Stimulated activated CD4-positive, alpha-beta T cell treated with anti-CD3 and anti-CD28 coated beads, Interleukin-15, amount 100 ng/mL, for 1 hour (primary cell): Measurements from ENCODE around the gene EHD4.

Experiments used
- DNase-seq, 2 donors: peaks; one replicate each; pipeline ENCODE4 v3.0.0-alpha.2; 2020; ENCODE audit warnings: low read depth in 1 of 2, low spot score in 1 of 2

EHD4 gene

GRCh38 chr15:41995476-41995855 lies 23.1 kb upstream of the EHD4 start:
- DNase-seq = no peak

GRCh38 chr15:41994772-41995475 lies 22.6 kb upstream of the EHD4 start:
- no peak for DNase-seq

DNA sequence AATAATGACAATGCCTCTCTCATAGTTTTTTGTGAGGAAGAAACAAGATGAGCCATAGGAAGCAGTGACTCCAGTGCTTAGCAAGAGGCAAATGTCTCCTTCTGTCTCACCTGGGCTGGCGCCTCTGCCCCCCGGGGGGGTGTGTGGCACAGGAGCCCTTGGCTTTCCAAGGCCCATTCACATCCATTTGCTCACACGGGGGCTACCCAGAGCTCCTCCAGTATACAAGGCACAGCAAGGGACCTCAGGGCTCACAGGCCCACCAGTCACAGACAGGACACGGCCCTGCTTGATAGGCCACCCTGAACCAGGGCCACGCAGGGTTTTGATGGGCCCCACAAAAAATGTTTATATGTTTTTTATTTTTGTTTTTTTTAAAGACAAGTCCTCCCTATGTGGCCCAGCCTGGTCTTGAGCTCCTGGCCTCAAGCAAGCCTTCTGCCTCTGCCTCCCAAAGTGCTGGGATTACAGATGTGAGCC lies 21.9 kb upstream of the EHD4 start:
- DNase-seq = no peak

DNA sequence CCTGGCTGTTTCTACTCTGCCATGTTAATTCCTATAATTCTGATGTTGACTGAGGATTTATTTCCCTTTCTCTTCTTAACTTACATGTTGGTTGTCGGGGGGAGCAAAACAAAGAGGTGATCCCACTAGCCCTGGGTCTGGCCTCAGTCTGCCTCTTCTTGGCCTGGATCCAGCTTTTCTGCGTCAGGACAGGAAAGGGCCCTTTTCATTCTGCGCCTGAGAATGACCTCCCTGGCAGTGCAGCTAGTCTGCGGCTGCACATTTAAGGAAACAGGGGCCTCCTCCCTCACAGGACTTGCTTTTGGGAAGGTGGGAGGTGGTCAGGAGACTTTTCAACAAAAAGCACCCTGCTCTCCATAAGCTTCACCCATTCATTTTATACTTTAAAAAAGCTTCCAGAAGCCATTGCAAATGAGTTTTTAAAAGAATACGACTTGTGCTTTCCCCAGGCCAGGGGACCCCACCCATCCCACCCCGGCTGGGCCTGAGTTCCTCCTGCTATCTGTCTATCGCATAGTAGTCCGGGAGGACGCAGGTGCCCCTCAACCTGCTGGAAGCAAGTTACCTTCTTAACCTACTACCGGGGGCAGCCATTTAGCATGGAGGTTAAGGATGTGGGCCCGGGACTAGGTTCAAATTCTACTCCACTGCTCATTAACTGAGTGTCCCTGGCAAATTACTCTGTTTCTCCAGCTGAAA lies 21.3 kb upstream of the EHD4 start:
- DNase-seq = no peak

GRCh38 chr15:41992803-41993190 lies 20.4 kb upstream of the EHD4 start:
- no peak for DNase-seq

DNA sequence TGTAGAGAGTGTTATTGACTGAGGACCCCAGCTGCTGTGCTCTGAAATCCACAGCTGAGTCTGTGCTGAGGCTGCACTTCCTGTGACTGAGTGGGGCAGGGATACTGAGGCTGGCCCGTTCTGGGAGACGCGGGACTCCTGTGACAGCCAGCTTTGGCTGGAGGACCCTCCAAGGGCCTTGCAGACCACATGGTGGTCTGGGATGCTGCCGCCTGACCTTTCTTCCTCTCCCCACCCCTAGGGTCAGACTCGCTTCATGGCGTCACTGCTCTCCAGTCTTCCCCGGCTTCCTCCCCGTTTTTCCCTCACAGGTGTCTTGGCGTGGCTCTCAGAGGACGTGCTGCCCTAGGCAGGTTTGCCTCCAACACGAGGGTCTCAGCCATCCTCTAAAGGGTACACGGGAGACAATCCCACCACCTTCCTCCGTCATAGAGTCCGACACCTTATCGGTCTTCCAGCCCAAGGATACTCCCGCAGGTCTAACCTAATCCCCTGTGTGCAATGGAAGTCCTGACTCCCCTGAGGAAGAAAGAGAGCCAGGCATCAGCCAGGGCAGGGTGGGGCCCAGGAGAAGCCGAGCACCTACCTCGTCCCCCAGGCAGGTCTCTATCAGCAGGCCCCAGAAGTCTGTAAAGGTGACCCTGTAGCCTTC lies 19.9 kb upstream of the EHD4 start:
- no peak for DNase-seq

GRCh38 chr15:41990691-41991090 lies 18.3 kb upstream of the EHD4 start:
- no peak for DNase-seq

DNA sequence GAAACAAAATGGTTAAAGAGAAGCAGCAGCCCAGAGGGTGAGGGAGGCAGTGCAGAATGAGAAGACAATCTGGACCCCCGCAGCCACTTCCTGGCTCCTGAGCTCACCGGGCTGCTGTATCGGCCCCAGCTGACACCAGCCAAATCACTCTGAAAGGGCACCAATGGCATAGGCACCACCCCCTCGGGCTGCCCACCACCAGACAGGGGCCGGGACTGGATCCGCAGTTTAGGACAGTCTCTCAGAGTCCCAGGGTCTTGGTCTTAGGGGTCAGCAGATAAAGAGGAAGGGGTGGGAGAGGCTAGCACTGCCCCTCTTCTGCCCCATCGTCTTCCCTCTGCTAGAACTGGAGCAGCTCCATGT lies 17.9 kb upstream of the EHD4 start:
- no peak for DNase-seq

DNA sequence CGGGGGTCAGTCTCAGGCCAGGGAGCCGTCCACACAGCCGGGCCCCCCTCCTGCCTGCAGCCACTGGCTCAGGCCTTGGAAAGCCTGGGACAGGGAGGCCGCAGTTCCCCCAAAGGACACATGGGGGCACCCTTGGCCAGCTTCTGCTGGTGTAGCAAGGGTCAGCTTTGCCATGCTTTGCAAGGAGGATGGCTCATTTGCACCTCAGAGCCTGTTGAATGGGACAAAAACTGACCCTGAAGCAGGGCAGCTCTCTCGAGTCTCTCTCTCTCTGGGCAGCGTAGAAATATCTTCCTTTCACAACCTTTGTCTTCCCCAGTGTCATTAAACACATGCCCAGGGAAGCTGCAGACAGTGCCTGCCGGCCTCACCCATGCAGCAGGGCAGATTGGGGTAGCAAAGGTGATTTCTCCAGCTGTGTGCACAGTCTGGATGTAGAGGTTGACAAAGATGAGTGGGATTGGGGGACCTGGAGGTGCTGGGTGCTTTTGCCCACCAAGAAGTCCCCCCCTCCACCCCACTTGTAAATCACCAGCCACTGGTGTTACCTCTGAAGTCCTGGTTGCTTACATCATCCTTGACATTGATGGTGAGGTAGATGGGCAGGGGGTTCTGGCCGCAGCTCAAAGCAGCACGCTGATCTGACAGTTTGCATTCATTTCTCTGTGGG lies 17.4 kb upstream of the EHD4 start:
- DNase-seq = peak; percentile 70 to 87

GRCh38 chr15:41988896-41989572 lies 16.7 kb upstream of the EHD4 start:
- no peak for DNase-seq

DNA sequence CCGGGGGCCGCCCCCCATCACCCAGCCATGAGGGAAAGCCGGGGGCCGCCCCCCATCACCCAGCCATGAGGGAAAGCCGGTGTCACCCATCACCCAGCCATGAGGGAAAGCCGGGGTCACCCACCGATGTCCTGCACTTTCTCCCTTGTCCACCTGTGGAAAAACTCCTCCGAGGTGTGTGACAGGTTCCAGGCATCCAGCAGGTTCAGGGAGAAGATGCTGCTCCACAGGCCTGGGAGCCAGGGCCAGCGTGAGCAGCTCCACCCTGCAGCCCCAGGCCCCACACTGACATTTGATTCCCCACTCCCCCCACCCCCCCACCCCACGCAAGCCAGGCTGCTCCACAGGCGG lies 15.5 kb upstream of the EHD4 start:
- no peak for DNase-seq

- DNase-seq = no peak
Measured at GRCh38 chr15:41987246-41987924, 15.0 kb upstream of the EHD4 start.

- no peak for DNase-seq
Measured at GRCh38 chr15:41985236-41986160, 13.1 kb upstream of the EHD4 start.

GRCh38 chr15:41984622-41985021 lies 12.3 kb upstream of the EHD4 start:
- no peak for DNase-seq

GRCh38 chr15:41983621-41984571 lies 11.5 kb upstream of the EHD4 start:
- no peak for DNase-seq

GRCh38 chr15:41983221-41983620 lies 10.9 kb upstream of the EHD4 start:
- no peak for DNase-seq

DNA sequence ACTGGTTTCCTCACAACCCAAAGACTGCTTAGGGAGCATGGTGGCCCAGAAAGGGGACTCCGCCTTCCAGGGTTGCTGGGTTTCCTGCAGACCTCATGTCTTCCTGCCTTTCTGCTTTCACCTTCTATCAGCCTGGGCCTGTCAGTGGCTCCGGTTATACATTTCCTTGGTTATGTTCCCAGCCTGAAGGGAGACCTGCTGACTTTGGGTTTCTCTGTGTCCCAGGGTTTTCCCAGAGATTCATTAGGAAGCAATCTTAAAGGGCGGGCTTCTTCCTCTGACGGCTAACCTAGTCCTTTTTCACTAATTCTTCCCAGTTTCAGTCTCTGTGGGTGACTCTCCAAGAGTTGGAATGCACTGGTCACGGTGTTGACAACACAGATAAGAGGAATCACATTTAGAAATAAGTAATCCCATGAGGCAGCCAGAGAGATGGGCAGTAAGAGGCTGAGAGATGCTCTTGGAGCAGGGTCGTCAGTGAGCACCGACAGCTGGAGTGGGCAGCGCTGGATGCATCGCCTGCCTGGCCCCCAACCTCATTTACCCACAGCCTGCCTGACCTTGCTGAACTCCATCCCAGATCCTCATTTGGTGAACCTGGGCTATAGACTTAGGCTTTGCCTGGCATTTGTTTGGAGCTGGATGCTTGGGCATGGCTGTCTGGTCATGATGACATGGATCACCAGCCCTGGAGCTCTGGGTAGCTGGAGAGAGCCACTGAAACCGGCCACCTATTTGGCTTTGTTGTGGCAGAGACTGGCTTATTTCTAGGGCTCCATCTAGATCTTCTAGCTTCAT lies 10.0 kb upstream of the EHD4 start:
- DNase-seq = no peak
